Measurements from ENCODE around the gene CD2BP2.
"Not testable (repeated sequence)": the region's sequence is repeated elsewhere in the genome, so short reads cannot be mapped to it uniquely, and the experiment has no call there.

Gene CD2BP2

GRCh38 chr16:30352488-30353401, 2.4 kb downstream of the CD2BP2 start:
- Histone ChIP-seq H3K4me3 (ENCODE audit: low read length) (no peak overlapping the region), H3K4me1 (ENCODE audit: control insufficient read depth, insufficient read depth, low read length) (peaks cover 37% of the 10 kb centered on the region), H3K9ac (ENCODE audit: low read length) (no peak overlapping the region)

GRCh38 chr16:30351586-30352419, 3.3 kb downstream of the CD2BP2 start:
- Histone ChIP-seq H3K27ac (ENCODE audit: low read depth, low read length) (peak overlapping the region; percentile 63), H3K4me3 (ENCODE audit: low read length) (no peak overlapping the region), H3K27me3 (ENCODE audit: control insufficient read depth, insufficient read depth, low read length) (no peaks in the 10 kb centered on the region), H3K9ac (ENCODE audit: low read length) (no peak overlapping the region), H3K4me1 (ENCODE audit: control insufficient read depth, insufficient read depth, low read length) (peaks cover 37% of the 10 kb centered on the region), H3K36me3 (ENCODE audit: control insufficient read depth, insufficient read depth, low read length) (peaks cover 17% of the 10 kb centered on the region)

More at GRCh38 chr16:30352488-30353401, 2.4 kb downstream of the CD2BP2 start:
- Histone ChIP-seq H3K27ac (ENCODE audit: low read depth, low read length) (peak overlapping the region; percentile 63), H3K36me3 (ENCODE audit: control insufficient read depth, insufficient read depth, low read length) (peaks cover 17% of the 10 kb centered on the region), H3K27me3 (ENCODE audit: control insufficient read depth, insufficient read depth, low read length) (no peaks in the 10 kb centered on the region)

- Histone ChIP-seq H3K27me3 (ENCODE audit: control insufficient read depth, insufficient read depth, low read length) (no peaks in the 10 kb centered on the region), H3K36me3 (ENCODE audit: control insufficient read depth, insufficient read depth, low read length) (peaks cover 17% of the 10 kb centered on the region), H3K9ac (ENCODE audit: low read length) (no peak overlapping the region), H3K4me3 (ENCODE audit: low read length) (no peak overlapping the region), H3K27ac (ENCODE audit: low read depth, low read length) (no peak overlapping the region), H3K4me1 (ENCODE audit: control insufficient read depth, insufficient read depth, low read length) (peaks cover 29% of the 10 kb centered on the region)
These were observed 4.1 kb downstream of the CD2BP2 start for GRCh38 chr16:30351001-30351441.

GRCh38 chr16:30350134-30350871, 4.8 kb downstream of the CD2BP2 start:
- H3K27me3 ChIP-seq (ENCODE audit: control insufficient read depth, insufficient read depth, low read length), result no peaks in the 10 kb centered on the region
- H3K27ac ChIP-seq (ENCODE audit: low read depth, low read length), result no peak overlapping the region

GRCh38 chr16:30349675-30350074, 5.4 kb downstream of the CD2BP2 start:
- Histone ChIP-seq H3K4me3 (ENCODE audit: low read length) (no peak overlapping the region), H3K36me3 (ENCODE audit: control insufficient read depth, insufficient read depth, low read length) (peaks cover 17% of the 10 kb centered on the region), H3K4me1 (ENCODE audit: control insufficient read depth, insufficient read depth, low read length) (peaks cover 22% of the 10 kb centered on the region), H3K27me3 (ENCODE audit: control insufficient read depth, insufficient read depth, low read length) (no peaks in the 10 kb centered on the region), H3K27ac (ENCODE audit: low read depth, low read length) (no peak overlapping the region), H3K9ac (ENCODE audit: low read length) (no peak overlapping the region)

More at GRCh38 chr16:30350134-30350871, 4.8 kb downstream of the CD2BP2 start:
- H3K9ac ChIP-seq (ENCODE audit: low read length), result no peak overlapping the region
- H3K4me3 ChIP-seq (ENCODE audit: low read length), result no peak overlapping the region
- H3K4me1 ChIP-seq (ENCODE audit: control insufficient read depth, insufficient read depth, low read length), result peaks cover 22% of the 10 kb centered on the region
- peaks cover 17% of the 10 kb centered on the region for H3K36me3 ChIP-seq (ENCODE audit: control insufficient read depth, insufficient read depth, low read length)

- Histone ChIP-seq H3K36me3 (ENCODE audit: control insufficient read depth, insufficient read depth, low read length) (peaks cover 17% of the 10 kb centered on the region), H3K4me3 (ENCODE audit: low read length) (no peak overlapping the region), H3K4me1 (ENCODE audit: control insufficient read depth, insufficient read depth, low read length) (peaks cover 15% of the 10 kb centered on the region)
These were observed 6.2 kb downstream of the CD2BP2 start for GRCh38 chr16:30348929-30349328.

GRCh38 chr16:30348113-30348512, 7.0 kb downstream of the CD2BP2 start:
- Histone ChIP-seq H3K4me3 (ENCODE audit: low read length) (no peak overlapping the region), H3K27me3 (ENCODE audit: control insufficient read depth, insufficient read depth, low read length) (no peaks in the 10 kb centered on the region), H3K27ac (ENCODE audit: low read depth, low read length) (no peak overlapping the region), H3K36me3 (ENCODE audit: control insufficient read depth, insufficient read depth, low read length) (peaks cover 14% of the 10 kb centered on the region), H3K9ac (ENCODE audit: low read length) (no peak overlapping the region), H3K4me1 (ENCODE audit: control insufficient read depth, insufficient read depth, low read length) (peaks cover 14% of the 10 kb centered on the region)

More at GRCh38 chr16:30348929-30349328, 6.2 kb downstream of the CD2BP2 start:
- H3K9ac ChIP-seq (ENCODE audit: low read length), result no peak overlapping the region
- no peak overlapping the region for H3K27ac ChIP-seq (ENCODE audit: low read depth, low read length)
- no peaks in the 10 kb centered on the region for H3K27me3 ChIP-seq (ENCODE audit: control insufficient read depth, insufficient read depth, low read length)

- Histone ChIP-seq H3K4me1 (ENCODE audit: control insufficient read depth, insufficient read depth, low read length) (no peaks in the 10 kb centered on the region), H3K36me3 (ENCODE audit: control insufficient read depth, insufficient read depth, low read length) (peaks cover 6% of the 10 kb centered on the region), H3K27me3 (ENCODE audit: control insufficient read depth, insufficient read depth, low read length) (no peaks in the 10 kb centered on the region), H3K9ac (ENCODE audit: low read length) (no peak overlapping the region), H3K4me3 (ENCODE audit: low read length) (no peak overlapping the region), H3K27ac (ENCODE audit: low read depth, low read length) (no peak overlapping the region)
These were observed 8.8 kb downstream of the CD2BP2 start for GRCh38 chr16:30346286-30346685.

- H3K27ac ChIP-seq (ENCODE audit: low read depth, low read length); H3K4me3 ChIP-seq (ENCODE audit: low read length); H3K4me1 ChIP-seq (ENCODE audit: control insufficient read depth, insufficient read depth, low read length); H3K36me3 ChIP-seq (ENCODE audit: control insufficient read depth, insufficient read depth, low read length); H3K9ac ChIP-seq (ENCODE audit: low read length); H3K27me3 ChIP-seq (ENCODE audit: control insufficient read depth, insufficient read depth, low read length): not testable (repeated sequence)
These were observed 11.7 kb downstream of the CD2BP2 start for GRCh38 chr16:30343491-30343820.

- no peaks in the 10 kb centered on the region for H3K4me1 ChIP-seq (ENCODE audit: control insufficient read depth, insufficient read depth, low read length)
- H3K27me3 ChIP-seq (ENCODE audit: control insufficient read depth, insufficient read depth, low read length), result no peaks in the 10 kb centered on the region
- no peaks in the 10 kb centered on the region for H3K36me3 ChIP-seq (ENCODE audit: control insufficient read depth, insufficient read depth, low read length)
- H3K9ac ChIP-seq (ENCODE audit: low read length), result no peak overlapping the region
- no peak overlapping the region for H3K4me3 ChIP-seq (ENCODE audit: low read length)
- H3K27ac ChIP-seq (ENCODE audit: low read depth, low read length), result no peak overlapping the region
These were observed 12.2 kb downstream of the CD2BP2 start for GRCh38 chr16:30342751-30343490.

GRCh38 chr16:30341971-30342370, 13.1 kb downstream of the CD2BP2 start:
- not testable (repeated sequence) for H3K4me3 ChIP-seq (ENCODE audit: low read length); H3K9ac ChIP-seq (ENCODE audit: low read length); H3K27me3 ChIP-seq (ENCODE audit: control insufficient read depth, insufficient read depth, low read length); H3K4me1 ChIP-seq (ENCODE audit: control insufficient read depth, insufficient read depth, low read length); H3K27ac ChIP-seq (ENCODE audit: low read depth, low read length); H3K36me3 ChIP-seq (ENCODE audit: control insufficient read depth, insufficient read depth, low read length)

Measured in rectal smooth muscle tissue (tissue), 1 donor.